ENCODE data around the gene PRKN.

The PRKN gene

DNA sequence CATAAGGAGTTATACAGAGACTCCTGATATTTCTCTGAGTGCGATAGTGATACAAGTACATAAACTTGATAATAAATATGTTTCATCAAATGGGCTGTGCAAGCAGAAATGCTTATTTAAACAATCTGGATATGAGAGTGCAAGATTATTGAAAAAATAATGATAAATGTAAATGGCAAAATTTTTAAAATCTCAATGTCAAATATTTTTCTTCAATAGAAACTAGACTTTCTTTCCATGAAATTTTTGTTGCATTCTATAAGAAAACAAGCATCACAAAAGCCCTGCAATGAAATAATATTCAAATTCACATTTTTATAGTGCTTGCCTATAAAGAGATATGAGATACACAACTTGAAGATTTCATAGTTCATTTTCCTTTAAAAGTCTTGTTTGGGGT, 2.9 kb upstream of the PRKN start:
- no peaks in the 10 kb centered on the region for H3K27me3 ChIP-seq
- H3K4me1 ChIP-seq: peaks cover 0 to 9% (median 4%) of the 10 kb centered on the region in 4 donors
- H3K36me3 ChIP-seq: no peaks in the 10 kb centered on the region
- no peak overlapping the region for H3K4me3 ChIP-seq
- intact Hi-C loops (cut with DNase I; ENCODE audit: low total_unique reads): no loop called here
- H3K27ac ChIP-seq: no peak overlapping the region
- DNase-seq: no peak
- H3K9me3 ChIP-seq: peaks cover 0 to 4% (median 0%) of the 10 kb centered on the region in 3 donors
- TF ChIP-seq, protein P1, sequence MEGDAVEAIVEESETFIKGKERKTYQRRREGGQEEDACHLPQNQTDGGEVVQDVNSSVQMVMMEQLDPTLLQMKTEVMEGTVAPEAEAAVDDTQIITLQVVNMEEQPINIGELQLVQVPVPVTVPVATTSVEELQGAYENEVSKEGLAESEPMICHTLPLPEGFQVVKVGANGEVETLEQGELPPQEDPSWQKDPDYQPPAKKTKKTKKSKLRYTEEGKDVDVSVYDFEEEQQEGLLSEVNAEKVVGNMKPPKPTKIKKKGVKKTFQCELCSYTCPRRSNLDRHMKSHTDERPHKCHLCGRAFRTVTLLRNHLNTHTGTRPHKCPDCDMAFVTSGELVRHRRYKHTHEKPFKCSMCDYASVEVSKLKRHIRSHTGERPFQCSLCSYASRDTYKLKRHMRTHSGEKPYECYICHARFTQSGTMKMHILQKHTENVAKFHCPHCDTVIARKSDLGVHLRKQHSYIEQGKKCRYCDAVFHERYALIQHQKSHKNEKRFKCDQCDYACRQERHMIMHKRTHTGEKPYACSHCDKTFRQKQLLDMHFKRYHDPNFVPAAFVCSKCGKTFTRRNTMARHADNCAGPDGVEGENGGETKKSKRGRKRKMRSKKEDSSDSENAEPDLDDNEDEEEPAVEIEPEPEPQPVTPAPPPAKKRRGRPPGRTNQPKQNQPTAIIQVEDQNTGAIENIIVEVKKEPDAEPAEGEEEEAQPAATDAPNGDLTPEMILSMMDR (IDR thresholded peaks at IDR 0.05): no peak

DNA sequence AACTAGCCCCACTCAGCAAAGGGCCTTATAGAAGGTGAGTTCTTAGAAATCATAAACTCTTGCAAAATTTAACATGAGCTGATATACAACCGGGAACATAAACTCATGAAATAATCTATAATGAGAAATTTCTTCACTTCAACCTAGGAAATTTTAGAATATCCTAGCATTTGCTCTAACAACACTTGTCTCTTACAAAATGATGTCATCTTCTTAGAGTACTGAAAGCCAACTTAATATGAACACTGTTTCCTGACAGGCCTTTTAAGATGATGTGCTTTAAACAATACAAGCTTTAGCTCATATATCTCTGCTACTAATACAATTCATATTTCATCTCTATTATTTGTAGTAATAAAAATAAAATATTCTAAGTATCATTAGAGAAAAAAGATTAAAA, 1.1 kb upstream of the PRKN start:
- H3K27ac ChIP-seq: peak overlapping the region; percentile 85 to 92
- no peaks in the 10 kb centered on the region for H3K27me3 ChIP-seq
- TF ChIP-seq, protein P1 (IDR thresholded peaks at IDR 0.05): no peak
- DNase-seq: no peak
- no peaks in the 10 kb centered on the region for H3K36me3 ChIP-seq
- H3K4me1 ChIP-seq: peaks cover 0 to 9% (median 4%) of the 10 kb centered on the region in 4 donors
- peaks cover 0 to 4% (median 0%) of the 10 kb centered on the region in 3 donors for H3K9me3 ChIP-seq
- H3K4me3 ChIP-seq: no peak overlapping the region
- intact Hi-C loops (cut with DNase I; ENCODE audit: low total_unique reads): no loop called here

DNA sequence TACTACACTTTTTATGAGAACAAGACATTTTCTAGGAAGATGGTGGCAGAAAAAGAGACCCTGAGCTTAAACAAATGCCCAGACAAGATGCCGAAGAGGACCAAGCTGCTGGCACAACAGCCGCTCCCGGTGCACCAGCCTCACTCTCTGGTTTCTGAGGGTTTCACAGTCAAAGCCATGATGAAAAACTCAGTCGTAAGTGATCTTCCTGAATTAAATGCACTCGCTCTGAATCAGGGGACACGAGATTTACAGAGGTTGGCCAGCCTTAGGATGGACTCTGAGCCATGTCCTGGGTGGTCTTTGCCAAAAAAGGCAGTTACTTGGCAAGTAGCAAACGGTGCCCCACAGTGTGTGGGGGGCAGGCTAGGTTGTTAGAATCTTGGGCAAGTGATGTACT, 631 bp upstream of the PRKN start:
- peak overlapping the region; percentile 85 to 92 for H3K27ac ChIP-seq
- H3K4me1 ChIP-seq: peaks cover 0 to 9% (median 4%) of the 10 kb centered on the region in 4 donors
- no peaks in the 10 kb centered on the region for H3K36me3 ChIP-seq
- H3K4me3 ChIP-seq: peak overlapping the region; percentile 85 to 99
- TF ChIP-seq, protein P1 (IDR thresholded peaks at IDR 0.05): no peak
- H3K27me3 ChIP-seq: no peaks in the 10 kb centered on the region
- DNase-seq: no peak
- intact Hi-C loops (cut with DNase I; ENCODE audit: low total_unique reads): no loop called here
- H3K9me3 ChIP-seq: peaks cover 0 to 4% (median 0%) of the 10 kb centered on the region in 3 donors

DNA sequence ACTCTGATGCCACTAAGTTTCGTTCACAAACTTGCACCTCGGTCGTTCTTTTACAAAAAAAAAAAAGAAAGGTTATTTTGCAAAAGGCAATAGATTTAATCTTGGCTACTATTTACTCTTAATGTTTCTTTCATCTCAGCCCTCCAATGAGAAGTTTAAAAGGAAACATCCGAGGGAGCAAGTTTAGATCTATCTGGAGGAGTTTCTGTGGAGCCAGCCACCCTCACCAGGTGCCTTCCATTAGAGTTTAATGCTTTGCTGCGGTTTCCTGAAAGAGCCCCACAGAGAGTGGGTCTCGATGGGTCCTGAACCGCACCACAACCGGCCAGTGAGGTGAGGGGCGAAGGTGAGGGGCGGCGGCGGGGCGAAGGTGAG, 632 bp downstream of the PRKN start:
- H3K4me3 ChIP-seq: peak overlapping the region; percentile 85 to 99
- intact Hi-C loops (cut with DNase I; ENCODE audit: low total_unique reads): no loop called here
- no peak for DNase-seq
- no peaks in the 10 kb centered on the region for H3K27me3 ChIP-seq
- TF ChIP-seq, protein P1 (IDR thresholded peaks at IDR 0.05): no peak
- peaks cover 0 to 9% (median 4%) of the 10 kb centered on the region in 4 donors for H3K4me1 ChIP-seq
- H3K27ac ChIP-seq: peak overlapping the region; percentile 85 to 92
- H3K36me3 ChIP-seq: no peaks in the 10 kb centered on the region
- H3K9me3 ChIP-seq: peaks cover 0 to 4% (median 0%) of the 10 kb centered on the region in 3 donors

DNA sequence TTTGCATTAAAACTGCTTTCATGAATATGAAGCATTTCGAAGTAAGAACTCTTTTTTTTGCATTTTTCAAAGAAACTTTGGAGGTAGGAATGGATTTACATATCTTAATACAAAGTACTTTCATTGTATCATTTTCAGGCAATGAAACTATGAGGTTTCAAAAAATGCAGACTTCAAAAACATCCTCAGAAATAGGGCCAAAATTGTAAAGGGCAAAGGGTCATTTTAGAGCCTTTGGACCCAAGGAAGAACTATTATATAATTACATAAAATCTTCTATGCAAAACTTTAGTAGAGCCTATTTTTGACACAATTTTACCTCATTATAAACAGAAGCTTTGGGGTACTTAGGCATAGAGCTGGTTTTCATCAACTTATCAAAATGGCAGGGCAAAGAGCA, 4.9 kb downstream of the PRKN start:
- Histone ChIP-seq H3K27me3 (no peaks in the 10 kb centered on the region), H3K4me1 (peaks cover 0 to 9% (median 3%) of the 10 kb centered on the region in 4 donors), H3K9me3 (no peaks in the 10 kb centered on the region), H3K36me3 (no peaks in the 10 kb centered on the region), H3K4me3 (no peak overlapping the region), H3K27ac (no peak overlapping the region)
- TF ChIP-seq, protein P1 (IDR thresholded peaks at IDR 0.05): no peak
- DNase-seq: no peak
- intact Hi-C loops (cut with DNase I; ENCODE audit: low total_unique reads): no loop called here

DNA sequence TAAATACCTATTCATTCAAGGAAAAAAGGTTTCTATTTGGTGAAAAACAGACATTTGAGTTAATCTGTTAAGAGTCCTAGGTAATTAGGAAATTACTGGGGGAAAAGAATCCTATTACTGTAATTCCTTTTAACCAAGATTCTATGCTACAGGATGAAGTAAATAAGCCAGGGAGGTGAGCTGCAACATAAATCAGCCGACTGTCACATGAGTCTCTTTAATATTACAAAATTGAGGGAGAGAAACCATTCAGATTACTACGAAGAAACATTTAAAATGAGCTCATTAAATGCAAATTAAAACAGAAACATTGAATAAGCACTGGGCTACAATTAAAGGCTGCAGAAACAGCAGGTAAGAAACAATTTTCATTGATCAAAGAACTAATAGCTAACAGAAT, 5.3 kb downstream of the PRKN start:
- TF ChIP-seq, protein P1 (IDR thresholded peaks at IDR 0.05): no peak
- intact Hi-C loops (cut with DNase I; ENCODE audit: low total_unique reads): no loop called here
- Histone ChIP-seq H3K9me3 (no peaks in the 10 kb centered on the region), H3K27ac (no peak overlapping the region), H3K27me3 (no peaks in the 10 kb centered on the region), H3K4me3 (no peak overlapping the region), H3K36me3 (no peaks in the 10 kb centered on the region), H3K4me1 (peaks cover 0 to 9% (median 3%) of the 10 kb centered on the region in 4 donors)
- no peak for DNase-seq

All from tibial artery (tissue), 4 donors.